Left hindlimb (tissue), 1 donor: ENCODE data around the gene CCDC97.
"Not testable (repeated sequence)": the region's sequence is repeated elsewhere in the genome, so short reads cannot be mapped to it uniquely, and the experiment has no call there.

ENCODE experiments used
- DNase-seq: peaks from one replicate; pipeline ENCODE4 v3.0.0-alpha.2; 2018

CCDC97 gene

GRCh38 chr19:41310033-41310831 is at the start of gene CCDC97:
TSS of gene CCDC97 (plus strand) at chr19:41310172. CDS start at chr19:41310311, 139 bp downstream.
- peak; percentile 92 for DNase-seq

GRCh38 chr19:41261474-41262190 is 48.3 kb upstream of the CCDC97 start:
- no peak for DNase-seq

- peak; percentile 73 for DNase-seq
These were observed 46.7 kb upstream of the CCDC97 start for GRCh38 chr19:41263042-41263849.

GRCh38 chr19:41263850-41264580 is 46.0 kb upstream of the CCDC97 start, which contains the start of gene HNRNPUL1:
TSS of gene HNRNPUL1 (plus strand) at chr19:41264372. CDS start at chr19:41264504, 132 bp downstream.
- peak; percentile 100 for DNase-seq

GRCh38 chr19:41264581-41265394 is 45.2 kb upstream of the CCDC97 start:
- peak; percentile 81 for DNase-seq

GRCh38 chr19:41265395-41266153 is 44.4 kb upstream of the CCDC97 start:
- peak; percentile 47 for DNase-seq

- DNase-seq = no peak
These were observed 40.9 kb upstream of the CCDC97 start for GRCh38 chr19:41269055-41269454.

- DNase-seq = no peak
These were observed 40.4 kb upstream of the CCDC97 start for GRCh38 chr19:41269571-41269970.

- no peak for DNase-seq
These were observed 36.9 kb upstream of the CCDC97 start for GRCh38 chr19:41273076-41273475.

GRCh38 chr19:41274802-41275201 is 35.2 kb upstream of the CCDC97 start:
- no peak for DNase-seq

GRCh38 chr19:41276231-41276630 is 33.7 kb upstream of the CCDC97 start:
- no peak for DNase-seq

GRCh38 chr19:41278478-41278877 is 31.5 kb upstream of the CCDC97 start:
- no peak for DNase-seq

GRCh38 chr19:41288673-41289530 is 21.1 kb upstream of the CCDC97 start:
- no peak for DNase-seq

GRCh38 chr19:41289814-41290213 is 20.2 kb upstream of the CCDC97 start:
- not testable (repeated sequence) for DNase-seq

GRCh38 chr19:41294393-41294792 is 15.6 kb upstream of the CCDC97 start:
- DNase-seq = no peak

GRCh38 chr19:41295499-41295898 is 14.5 kb upstream of the CCDC97 start:
- no peak for DNase-seq

- DNase-seq = no peak
These were observed 13.5 kb upstream of the CCDC97 start for GRCh38 chr19:41296433-41296871.

GRCh38 chr19:41297628-41298347 is 12.2 kb upstream of the CCDC97 start:
- DNase-seq = no peak
